Measurements from ENCODE around the gene SLC35E4. TPM values are rescaled to one million over a fixed set of nuclear protein-coding genes. Genes with fewer than 3 reads are reported as not detected.
"Not testable (repeated sequence)": the region's sequence is repeated elsewhere in the genome, so short reads cannot be mapped to it uniquely, and the experiment has no call there.

The SLC35E4 gene
- total and polyA plus RNA-seq, 2 donors (not counting 1 experiment from before 2014, with no cell fraction given): 0.39 to 3.4 TPM

GRCh38 chr22:30615543-30615954, 20.0 kb upstream of the SLC35E4 start:
- TF ChIP-seq EZH2 (IDR thresholded peaks at IDR 0.05; ENCODE audit: borderline replicate concordance, insufficient read depth, low read depth, low read length, poor library complexity, severe bottlenecking) (no peak), CTCF (IDR thresholded peaks at IDR 0.05) (no peak)
- intact Hi-C loops (cut with micrococcal nuclease): no loop called here
- H3K27me3 ChIP-seq (replicated peaks in 1 of 4; ENCODE audit: control extremely low read depth in 1 of 4, control insufficient read depth in 3 of 4, insufficient read depth in 4 of 4, low read length in 3 of 4): no peaks in the 10 kb centered on the region
- H4K20me1 ChIP-seq (ENCODE audit: control insufficient read depth, insufficient read depth, low read length, poor library complexity, severe bottlenecking): no peaks in the 10 kb centered on the region
- no peaks in the 10 kb centered on the region for H3K79me2 ChIP-seq (ENCODE audit: control insufficient read depth, insufficient read depth, low read length)
- no peak overlapping the region for H2AFZ ChIP-seq (ENCODE audit: insufficient read depth, low read depth, low read length, poor library complexity, severe bottlenecking)
- Mint-ChIP-seq H3K4me1 (no peaks in the 10 kb centered on the region), H3K4me3 (no peak overlapping the region), H3K27me3 (peaks cover 20% of the 10 kb centered on the region), H3K27ac (no peak overlapping the region), H3K9me3 (ENCODE audit: insufficient read depth) (no peaks in the 10 kb centered on the region)
- H3K36me3 ChIP-seq (replicated peaks in 1 of 2; ENCODE audit: control extremely low read depth in 1 of 2, control insufficient read depth in 1 of 2, extremely low read depth in 1 of 2, insufficient read depth in 2 of 2, low read length in 1 of 2): no peaks in the 10 kb centered on the region
- 92% methylated on average over 6 of the region's 7 CpGs for WGBS (ENCODE audit: insufficient coverage)
- ChIA-PET POLR2A (no interaction called here), CTCF (no interaction called here)
- no peak overlapping the region for H3K4me3 ChIP-seq (ENCODE audit: control extremely low read depth in 1 of 5, extremely low read depth in 1 of 5, insufficient read depth in 1 of 5, low read depth in 2 of 5, low read length in 4 of 5)
- ATAC-seq (ENCODE audit: low read depth): no peak
- no peak overlapping the region for H3K27ac ChIP-seq (ENCODE audit: low read length in 2 of 2)
- H3K9me3 ChIP-seq (ENCODE audit: control extremely low read depth in 1 of 3, control insufficient read depth in 2 of 3, insufficient read depth in 1 of 3, low read length in 2 of 3): no peaks in the 10 kb centered on the region
- no peak for DNase-seq
- H3K4me2 ChIP-seq (replicated peaks; ENCODE audit: low read depth, low read length, poor library complexity, severe bottlenecking): no peak overlapping the region
- H3K4me1 ChIP-seq (ENCODE audit: control insufficient read depth in 2 of 2, insufficient read depth in 2 of 2, low read length in 2 of 2): no peaks in the 10 kb centered on the region
- H3K9ac ChIP-seq (ENCODE audit: low read length): no peak overlapping the region

- H3K27me3 ChIP-seq (replicated peaks in 1 of 4; ENCODE audit: control extremely low read depth in 1 of 4, control insufficient read depth in 3 of 4, insufficient read depth in 4 of 4, low read length in 3 of 4): no peaks in the 10 kb centered on the region
- POLR2A ChIA-PET: no interaction called here
- Mint-ChIP-seq H3K27ac (no peak overlapping the region), H3K4me1 (no peaks in the 10 kb centered on the region), H3K27me3 (peaks cover 19% of the 10 kb centered on the region), H3K4me3 (no peak overlapping the region), H3K9me3 (ENCODE audit: insufficient read depth) (no peaks in the 10 kb centered on the region)
- WGBS (ENCODE audit: insufficient coverage): no CpG with 5 or more reads among the region's 6 CpGs
- H3K27ac ChIP-seq (ENCODE audit: low read length in 2 of 2): no peak overlapping the region
- no peak overlapping the region for H3K9ac ChIP-seq (ENCODE audit: low read length)
- no peak overlapping the region for H3K4me2 ChIP-seq (replicated peaks; ENCODE audit: low read depth, low read length, poor library complexity, severe bottlenecking)
- H2AFZ ChIP-seq (ENCODE audit: insufficient read depth, low read depth, low read length, poor library complexity, severe bottlenecking): no peak overlapping the region
- TF ChIP-seq EZH2 (IDR thresholded peaks at IDR 0.05; ENCODE audit: borderline replicate concordance, insufficient read depth, low read depth, low read length, poor library complexity, severe bottlenecking) (no peak), CTCF (IDR thresholded peaks at IDR 0.05) (no peak)
- H3K36me3 ChIP-seq (replicated peaks in 1 of 2; ENCODE audit: control extremely low read depth in 1 of 2, control insufficient read depth in 1 of 2, extremely low read depth in 1 of 2, insufficient read depth in 2 of 2, low read length in 1 of 2): no peaks in the 10 kb centered on the region
- no peak for DNase-seq
- H3K4me1 ChIP-seq (ENCODE audit: control insufficient read depth in 2 of 2, insufficient read depth in 2 of 2, low read length in 2 of 2): no peaks in the 10 kb centered on the region
- ATAC-seq (ENCODE audit: low read depth): no peak
- intact Hi-C loops (cut with micrococcal nuclease): no loop called here
- CTCF ChIA-PET: no interaction called here
- H3K4me3 ChIP-seq (ENCODE audit: control extremely low read depth in 1 of 5, extremely low read depth in 1 of 5, insufficient read depth in 1 of 5, low read depth in 2 of 5, low read length in 4 of 5): no peak overlapping the region
- H3K79me2 ChIP-seq (ENCODE audit: control insufficient read depth, insufficient read depth, low read length): no peaks in the 10 kb centered on the region
- H4K20me1 ChIP-seq (ENCODE audit: control insufficient read depth, insufficient read depth, low read length, poor library complexity, severe bottlenecking): no peaks in the 10 kb centered on the region
- H3K9me3 ChIP-seq (ENCODE audit: control extremely low read depth in 1 of 3, control insufficient read depth in 2 of 3, insufficient read depth in 1 of 3, low read length in 2 of 3): no peaks in the 10 kb centered on the region
Observed at GRCh38 chr22:30617819-30618218, 17.8 kb upstream of the SLC35E4 start.

- H3K27ac Mint-ChIP-seq; H3K27ac ChIP-seq (ENCODE audit: low read length in 2 of 2); H2AFZ ChIP-seq (ENCODE audit: insufficient read depth, low read depth, low read length, poor library complexity, severe bottlenecking); POLR2A ChIA-PET; H3K4me3 Mint-ChIP-seq; intact Hi-C loops (cut with micrococcal nuclease); H3K4me3 ChIP-seq (ENCODE audit: control extremely low read depth in 1 of 5, extremely low read depth in 1 of 5, insufficient read depth in 1 of 5, low read depth in 2 of 5, low read length in 4 of 5); H3K4me1 ChIP-seq (ENCODE audit: control insufficient read depth in 2 of 2, insufficient read depth in 2 of 2, low read length in 2 of 2); H3K9ac ChIP-seq (ENCODE audit: low read length); ATAC-seq (ENCODE audit: low read depth); H3K79me2 ChIP-seq (ENCODE audit: control insufficient read depth, insufficient read depth, low read length); H3K36me3 ChIP-seq (replicated peaks in 1 of 2; ENCODE audit: control extremely low read depth in 1 of 2, control insufficient read depth in 1 of 2, extremely low read depth in 1 of 2, insufficient read depth in 2 of 2, low read length in 1 of 2); H3K9me3 ChIP-seq (ENCODE audit: control extremely low read depth in 1 of 3, control insufficient read depth in 2 of 3, insufficient read depth in 1 of 3, low read length in 2 of 3); H3K4me1 Mint-ChIP-seq; H3K4me2 ChIP-seq (replicated peaks; ENCODE audit: low read depth, low read length, poor library complexity, severe bottlenecking); H3K9me3 Mint-ChIP-seq (ENCODE audit: insufficient read depth); H3K27me3 ChIP-seq (replicated peaks in 1 of 4; ENCODE audit: control extremely low read depth in 1 of 4, control insufficient read depth in 3 of 4, insufficient read depth in 4 of 4, low read length in 3 of 4); H4K20me1 ChIP-seq (ENCODE audit: control insufficient read depth, insufficient read depth, low read length, poor library complexity, severe bottlenecking); DNase-seq: not testable (repeated sequence)
- peaks cover 15% of the 10 kb centered on the region for H3K27me3 Mint-ChIP-seq
- CTCF ChIA-PET: interaction anchor here (1.5 kb wide), 1 partner anchor 14 kb away, joined by 6 read pairs; no protein-coding TSS in a partner anchor
- 100% methylated on average over 2 of the region's 6 CpGs for WGBS (ENCODE audit: insufficient coverage)
Observed at GRCh38 chr22:30619909-30620308, 15.7 kb upstream of the SLC35E4 start.
